GM18951 (cell line): ENCODE measurements around the gene GGACT.

Source experiments
- POLR2A ChIP-seq: IDR thresholded peaks from 4 replicates; pipeline ENCODE4 v1.6.1; 2011; ENCODE audit warnings: mild to moderate bottlenecking; ENCODE audit not compliant: insufficient read length, insufficient read depth; ENCODE audit errors: extremely low read depth
- in situ Hi-C: fragments of 300-500 bp; cut with MboI; formaldehyde crosslinking; loops from one replicate; pipeline ENCODE4 v1.12.0; 2022; ENCODE audit warnings: low sequenced_read_pairs, mixed read lengths, inconsistent platforms; ENCODE audit not compliant: unreplicated experiment

Gene GGACT

DNA sequence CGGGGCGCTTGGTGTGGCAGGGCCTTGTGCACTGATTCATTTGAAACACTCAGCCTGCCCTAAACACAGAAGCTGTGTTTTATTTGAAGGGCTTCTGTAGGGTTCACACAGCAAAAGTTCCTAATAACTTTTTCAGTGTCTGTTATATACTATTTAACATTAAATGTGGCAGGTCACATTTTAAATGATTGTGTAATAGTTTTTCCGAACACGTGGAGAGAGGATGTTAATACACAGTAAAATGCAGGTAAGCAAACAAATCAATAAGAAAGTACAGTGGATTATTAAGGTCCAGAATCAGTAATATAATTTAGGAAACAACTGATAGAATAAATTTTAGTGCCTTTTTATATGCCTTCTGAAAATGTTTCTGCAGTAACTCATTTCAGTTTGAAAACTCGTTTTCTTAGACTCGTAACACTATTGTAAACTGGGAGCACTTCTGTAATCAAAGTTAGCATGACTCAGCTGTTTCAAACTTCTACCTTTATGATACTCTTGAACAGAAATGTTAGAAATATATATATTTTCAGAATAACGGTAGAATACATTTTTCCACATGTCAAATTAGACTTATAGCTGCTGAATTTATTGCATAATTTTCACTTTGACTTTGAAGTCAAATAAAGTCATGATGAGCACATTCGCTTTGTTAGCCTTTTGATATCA is 70.1 kb downstream of the GGACT start:
- in situ Hi-C loops: loop anchor here (25.0 kb wide), 2 partner anchors 606 to 856 kb away; no protein-coding TSS in a partner anchor

DNA sequence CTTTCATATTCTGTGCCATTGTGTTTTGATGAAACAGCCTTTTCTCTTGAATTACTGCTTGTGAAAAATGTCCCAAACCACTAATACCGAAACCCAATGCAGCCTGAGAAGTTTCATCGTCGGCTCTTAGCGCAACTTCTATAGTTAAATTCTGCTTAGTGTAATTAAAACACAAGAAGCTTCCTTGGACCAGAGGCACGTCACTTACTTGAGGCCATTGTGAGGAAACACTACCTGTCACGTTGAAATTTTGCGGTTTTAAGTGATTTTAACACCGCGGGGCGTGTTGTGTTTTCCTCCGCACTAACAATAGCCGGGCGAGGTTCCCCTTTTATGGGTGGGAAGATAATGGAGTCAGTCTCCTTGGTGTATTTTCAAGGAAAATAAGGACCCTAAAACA is 70.9 kb downstream of the GGACT start:
- no peak for TF ChIP-seq POLR2A
- in situ Hi-C loops: loop anchor here (25.0 kb wide), 2 partner anchors 605 to 855 kb away; no protein-coding TSS in a partner anchor

More for the DNA sequence above, 70.1 kb downstream of the GGACT start:
- TF ChIP-seq POLR2A: no peak

GRCh38 chr13:100517135-100517534 is 71.5 kb downstream of the GGACT start:
- in situ Hi-C loops: loop anchor here (25.0 kb wide), 2 partner anchors 605 to 855 kb away; no protein-coding TSS in a partner anchor
- TF ChIP-seq POLR2A: no peak

DNA sequence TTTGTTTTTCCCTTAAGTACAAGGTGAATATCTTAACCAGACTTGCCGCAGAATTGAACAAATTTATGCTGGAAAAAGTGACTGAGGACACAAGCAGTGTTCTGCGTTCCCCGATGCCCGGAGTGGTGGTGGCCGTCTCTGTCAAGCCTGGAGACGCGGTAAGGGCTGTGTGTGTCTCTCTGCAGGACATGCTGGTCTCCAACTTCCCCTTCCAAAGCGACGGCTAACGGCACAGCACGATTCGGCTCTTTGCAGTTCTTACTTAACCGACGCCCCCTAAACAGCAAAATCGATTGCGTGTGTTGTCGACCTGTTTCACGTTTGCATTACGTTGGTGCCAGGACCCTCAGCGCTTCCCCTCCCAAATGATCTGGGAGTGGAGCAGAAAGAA is 73.2 kb downstream of the GGACT start:
- in situ Hi-C loops: loop anchor here (25.0 kb wide), 2 partner anchors 603 to 853 kb away; no protein-coding TSS in a partner anchor
- no peak for TF ChIP-seq POLR2A

- TF ChIP-seq POLR2A: no peak
Observed at GRCh38 chr13:100514788-100515409, 73.7 kb downstream of the GGACT start.

GRCh38 chr13:100513987-100514670 is 74.5 kb downstream of the GGACT start:
- in situ Hi-C loops: loop anchor here (25.0 kb wide), 2 partner anchors 602 to 852 kb away; no protein-coding TSS in a partner anchor
- TF ChIP-seq POLR2A: no peak

More at GRCh38 chr13:100514788-100515409, 73.7 kb downstream of the GGACT start:
- in situ Hi-C loops: loop anchor here (25.0 kb wide), 2 partner anchors 603 to 853 kb away; no protein-coding TSS in a partner anchor

- in situ Hi-C loops: loop anchor here (25.0 kb wide), 2 partner anchors 601 to 851 kb away; no protein-coding TSS in a partner anchor
- TF ChIP-seq POLR2A: no peak
Observed at GRCh38 chr13:100513171-100513570, 75.4 kb downstream of the GGACT start.

- in situ Hi-C loops: loop anchor here (25.0 kb wide), 2 partner anchors 600 to 850 kb away; no protein-coding TSS in a partner anchor
- TF ChIP-seq POLR2A: no peak
Observed at GRCh38 chr13:100512422-100512821, 76.2 kb downstream of the GGACT start.

- no peak for TF ChIP-seq POLR2A
- in situ Hi-C loops: loop anchor here (25.0 kb wide), 2 partner anchors 599 to 849 kb away; no protein-coding TSS in a partner anchor
Observed at GRCh38 chr13:100511466-100511865, 77.1 kb downstream of the GGACT start.

DNA sequence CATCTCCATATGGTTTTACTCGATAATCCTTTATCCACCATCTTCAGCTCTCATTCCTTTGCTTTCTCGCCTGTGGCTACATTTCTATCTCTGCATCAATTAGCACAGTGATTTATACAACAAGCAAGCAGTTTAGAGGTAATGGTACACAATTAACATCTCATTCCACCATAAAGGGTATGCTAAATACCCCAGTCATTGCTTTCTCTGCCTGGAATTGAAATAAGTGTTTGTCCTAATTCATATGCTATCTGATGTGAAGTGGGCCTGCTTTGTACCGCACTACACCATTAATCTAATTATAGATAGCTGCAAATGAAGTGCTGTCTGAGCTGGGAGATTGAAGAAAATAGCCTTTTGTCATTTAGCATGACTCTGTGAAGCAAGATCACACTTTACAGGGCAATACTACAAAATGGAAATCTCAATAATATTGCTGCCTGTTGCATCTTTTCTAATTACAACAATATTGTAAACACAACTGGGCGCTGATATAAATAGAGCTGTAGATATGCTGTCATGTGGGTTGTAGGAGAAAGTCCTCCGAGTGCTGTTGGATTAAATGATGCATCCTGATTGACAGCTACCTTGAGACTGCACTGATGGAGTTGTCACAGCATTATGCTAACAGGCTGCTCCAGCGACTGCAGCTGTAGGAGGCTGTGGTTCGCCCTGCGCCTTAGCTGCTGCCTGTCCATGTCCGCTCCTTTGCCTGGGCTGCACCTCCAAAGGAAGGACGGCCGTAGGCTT is 78.2 kb downstream of the GGACT start:
- in situ Hi-C loops: loop anchor here (25.0 kb wide), 2 partner anchors 598 to 848 kb away; no protein-coding TSS in a partner anchor

DNA sequence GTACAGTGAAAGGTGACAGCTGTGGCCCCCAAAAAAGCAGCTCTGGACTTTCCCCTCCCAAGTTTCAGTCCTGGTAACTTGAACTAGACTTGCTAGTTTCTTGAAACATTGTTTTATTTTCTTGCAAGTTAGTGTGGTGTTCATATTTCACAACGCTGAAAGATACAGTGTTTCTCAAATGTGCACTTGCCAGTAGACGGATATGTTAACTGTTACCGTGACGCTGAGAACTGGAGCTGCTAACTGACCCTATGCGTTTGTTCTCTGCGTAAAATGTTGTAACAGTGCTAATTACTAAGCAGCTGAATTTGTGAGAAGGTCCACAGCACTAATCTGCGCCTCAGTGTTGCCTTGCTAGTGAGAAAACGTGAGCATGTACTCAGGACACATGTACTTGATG is 79.6 kb downstream of the GGACT start:
- TF ChIP-seq POLR2A: no peak
- in situ Hi-C loops: loop anchor here (25.0 kb wide), 2 partner anchors 597 to 847 kb away; no protein-coding TSS in a partner anchor

More for the DNA sequence above, 78.2 kb downstream of the GGACT start:
- no peak for TF ChIP-seq POLR2A

DNA sequence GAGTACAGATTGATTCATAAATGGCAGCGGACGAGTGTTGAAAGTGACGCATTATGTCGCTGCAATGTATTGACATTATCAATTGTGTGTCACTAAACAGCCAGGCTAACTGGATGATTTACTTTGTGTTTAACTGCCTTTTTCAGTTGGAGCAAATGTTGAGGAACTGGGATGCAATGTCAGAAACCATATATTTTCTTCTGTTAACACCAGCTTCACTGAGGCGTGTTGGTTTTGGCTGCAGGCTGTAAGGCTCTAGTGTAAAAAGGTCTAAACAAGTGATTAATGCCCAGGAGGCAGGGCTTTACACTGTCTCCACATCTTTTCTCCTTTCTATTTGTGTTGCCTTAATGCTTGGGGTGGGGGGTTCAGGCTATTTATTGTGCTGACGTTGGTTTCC is 80.1 kb downstream of the GGACT start:
- in situ Hi-C loops: loop anchor here (25.0 kb wide), 2 partner anchors 596 to 846 kb away; no protein-coding TSS in a partner anchor
- no peak for TF ChIP-seq POLR2A
